Hippocampal formation (tissue), 2 donors: Measurements from ENCODE around the gene SLC35G2.
"Not testable (repeated sequence)": the region's sequence is repeated elsewhere in the genome, so short reads cannot be mapped to it uniquely, and the experiment has no call there.

Source experiments
- DNase-seq, 2 donors: peaks; one replicate each; lab custom pipeline; 2025; lab: John Stamatoyannopoulos, UW

Gene SLC35G2

DNA sequence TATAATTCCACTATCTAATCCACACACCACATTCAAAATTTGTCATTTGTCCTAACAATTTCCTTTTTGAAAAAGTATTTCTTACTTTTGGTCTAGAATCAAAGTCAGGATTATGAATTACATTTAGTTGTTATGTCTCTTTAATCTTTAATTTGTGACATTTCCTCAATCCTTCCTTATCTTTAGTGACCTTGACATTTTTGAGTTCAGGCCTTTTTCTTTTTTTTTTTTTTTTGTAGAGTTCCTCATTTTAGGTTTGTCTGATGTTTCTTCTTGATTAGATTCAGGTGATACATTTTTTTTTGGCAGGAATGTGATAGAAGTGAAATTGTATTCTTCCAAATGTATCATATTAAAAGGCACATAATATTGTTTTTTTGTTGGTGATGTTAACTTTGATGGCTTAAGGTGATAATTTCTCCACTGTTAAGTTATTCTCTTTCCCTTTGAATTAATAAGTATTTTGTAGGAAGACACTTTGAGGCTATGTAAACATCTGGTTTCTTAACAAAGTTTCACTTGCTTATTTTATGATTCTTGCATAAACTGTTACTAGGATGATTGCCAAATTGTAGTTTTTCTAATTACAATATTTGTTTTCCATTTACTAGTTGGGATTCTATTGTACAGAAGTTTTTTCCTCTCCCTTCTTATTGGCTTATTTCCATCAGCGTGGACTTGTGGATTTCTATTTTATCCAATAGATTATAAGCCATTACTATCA lies 16.3 kb downstream of the SLC35G2 start:
- no peak for DNase-seq

DNA sequence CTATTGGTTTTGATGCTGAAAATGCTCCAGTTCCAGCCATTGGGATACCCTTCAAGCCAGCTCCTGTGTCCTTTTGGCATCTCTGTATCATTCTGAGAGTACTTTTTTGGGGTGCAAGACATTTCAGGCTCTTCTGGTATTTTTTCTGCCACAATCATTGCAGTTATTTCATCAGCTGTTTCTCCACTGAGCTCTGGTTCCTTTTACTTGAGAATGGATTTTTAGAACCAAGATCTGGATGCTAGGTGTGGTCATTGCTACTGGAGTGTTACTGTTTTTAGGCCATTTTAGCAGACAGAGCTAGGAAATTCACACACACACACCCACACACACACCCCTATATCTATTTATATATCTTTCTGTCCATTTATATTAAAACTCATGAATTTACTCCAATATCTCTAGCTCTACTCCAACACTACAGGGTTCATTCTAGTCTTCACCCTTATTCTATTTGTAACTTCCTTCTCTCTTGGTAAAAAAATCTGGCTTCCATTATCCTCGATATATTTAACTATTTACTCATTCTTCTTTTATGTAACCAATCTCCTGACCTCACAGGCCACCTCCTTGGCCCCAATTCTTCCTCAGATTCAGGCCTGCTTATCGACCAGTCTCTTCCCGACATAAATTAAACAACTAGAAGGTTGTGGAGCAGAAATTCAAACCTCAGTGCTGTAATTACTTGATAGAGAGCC lies 17.0 kb downstream of the SLC35G2 start:
- DNase-seq, result no peak

DNA sequence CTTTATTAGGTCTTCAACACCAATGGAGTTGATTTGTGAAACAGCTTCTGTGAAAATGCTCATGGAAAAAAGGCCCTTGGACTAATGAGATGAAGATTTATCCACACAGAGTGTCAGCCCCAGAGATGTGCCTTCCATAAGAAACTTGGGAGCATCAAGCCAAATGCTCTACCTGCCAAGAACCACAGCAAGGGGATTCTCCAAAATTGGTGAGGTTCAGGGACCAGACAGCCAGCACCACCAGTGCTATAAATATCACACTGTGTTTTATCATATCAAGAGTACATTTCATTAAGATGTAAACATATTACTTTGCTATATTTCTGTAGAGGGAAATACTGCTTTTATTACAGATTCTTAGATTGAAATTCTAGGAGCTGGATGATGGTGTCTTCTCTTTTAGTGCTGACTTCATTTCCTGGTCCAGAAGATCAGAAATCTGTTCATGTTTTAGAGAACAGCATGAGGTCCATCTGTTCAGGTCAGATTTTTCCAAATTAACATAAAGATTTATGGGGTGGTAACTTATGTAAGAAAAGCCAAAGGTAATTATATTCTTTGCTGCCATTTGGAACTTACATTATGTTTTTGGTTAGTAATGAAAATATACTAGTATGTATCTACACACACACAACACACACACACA lies 17.7 kb downstream of the SLC35G2 start:
- DNase-seq, result no peak

DNA sequence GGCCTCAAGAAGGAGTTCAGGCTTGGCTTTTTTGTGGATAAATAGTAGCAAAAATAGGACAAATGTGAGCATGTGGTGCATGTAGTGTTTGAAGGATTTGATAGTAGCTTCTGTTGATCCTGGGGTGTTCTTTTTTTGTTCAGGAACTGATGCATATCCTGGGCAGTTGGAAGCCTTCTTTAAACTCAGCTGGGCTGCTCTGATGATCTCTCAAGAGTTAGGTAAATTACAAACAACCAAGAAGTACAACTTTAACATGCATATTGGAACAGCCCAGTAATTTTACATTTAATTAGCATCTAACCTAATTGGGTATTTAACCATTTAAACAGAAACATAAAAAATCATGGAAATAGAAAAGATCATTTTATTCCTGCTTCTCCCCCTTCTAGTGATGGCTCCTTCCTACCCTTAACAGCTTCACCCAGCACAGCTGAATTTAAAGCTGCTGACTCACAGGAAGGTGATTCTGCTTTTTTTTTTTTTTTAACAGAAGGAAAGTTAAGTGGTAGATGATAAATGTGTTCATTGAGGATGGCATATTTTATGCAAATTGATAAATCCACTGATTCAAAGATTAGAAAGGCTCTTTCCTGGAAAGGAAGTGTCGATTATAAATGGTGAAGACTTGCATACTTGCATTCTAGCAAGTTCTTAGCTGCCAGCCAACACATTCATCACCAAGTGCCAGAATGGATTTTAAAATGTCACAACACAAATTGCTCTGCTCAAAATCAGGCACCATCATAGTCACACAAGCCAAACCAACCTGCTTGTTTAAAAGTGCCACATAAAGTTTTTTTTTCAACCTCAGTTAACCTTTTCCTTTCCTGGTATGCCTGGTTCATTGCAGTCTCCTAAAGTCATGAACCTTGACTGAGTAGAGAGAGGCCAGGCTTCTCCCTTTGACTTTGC lies 20.0 kb downstream of the SLC35G2 start:
- no peak for DNase-seq

DNA sequence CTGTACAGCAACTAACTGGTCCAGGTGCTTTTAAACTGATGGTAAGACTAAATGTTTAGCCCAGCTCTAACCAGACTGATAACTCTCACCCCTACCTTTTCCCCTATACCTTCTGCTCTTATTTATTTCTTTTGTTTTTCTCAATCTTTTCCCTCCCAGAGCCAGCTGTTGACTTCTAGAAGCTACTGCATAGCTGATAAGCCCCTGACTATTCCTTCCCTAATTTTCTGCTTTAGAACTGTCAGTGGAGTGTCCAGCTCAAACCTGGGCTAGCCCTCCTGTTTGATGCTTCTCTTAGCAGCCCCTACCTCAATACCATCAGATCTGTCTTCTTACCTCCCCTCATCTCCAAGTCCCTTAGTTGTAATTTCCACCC lies 20.6 kb downstream of the SLC35G2 start:
- no peak for DNase-seq

DNA sequence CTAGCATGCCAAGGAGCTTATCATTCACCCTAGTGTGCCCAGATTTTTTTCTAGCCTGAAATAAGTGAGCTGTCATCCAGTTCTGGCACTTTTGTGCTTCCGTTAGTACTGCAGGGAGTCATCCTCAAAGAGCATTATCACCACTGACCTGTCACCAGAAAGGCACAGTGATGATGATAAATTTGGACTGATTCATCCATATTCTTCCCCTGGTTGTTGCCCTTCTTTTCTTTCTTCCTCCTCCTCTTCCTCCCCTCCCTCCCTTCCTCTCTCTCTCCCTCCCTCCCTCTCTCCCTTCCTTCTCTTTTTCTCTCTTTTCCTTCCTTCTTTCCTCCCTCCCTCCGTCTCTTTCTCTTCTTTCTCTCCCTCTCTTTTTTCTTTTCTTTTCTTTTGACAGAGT lies 21.3 kb downstream of the SLC35G2 start:
- no peak for DNase-seq

DNA sequence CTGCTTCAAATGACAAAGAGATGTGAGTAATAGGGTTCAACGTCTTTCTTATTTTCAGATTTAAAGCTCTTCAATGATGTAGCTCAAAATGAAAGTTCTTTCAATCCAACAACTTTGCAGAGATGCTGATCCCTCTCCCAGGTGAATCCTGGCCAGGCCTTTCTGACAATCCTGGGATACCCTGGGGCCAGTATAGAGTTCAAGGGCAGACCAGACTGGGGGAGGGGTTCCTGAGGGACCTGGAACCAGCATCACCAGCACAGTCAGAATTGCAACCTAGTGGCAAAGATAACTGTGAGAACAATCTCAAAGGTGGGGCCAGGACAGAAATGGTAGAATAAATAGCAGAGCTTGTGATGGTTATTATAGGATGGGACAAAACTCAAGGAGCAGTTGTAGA lies 23.4 kb downstream of the SLC35G2 start:
- DNase-seq, result no peak

DNA sequence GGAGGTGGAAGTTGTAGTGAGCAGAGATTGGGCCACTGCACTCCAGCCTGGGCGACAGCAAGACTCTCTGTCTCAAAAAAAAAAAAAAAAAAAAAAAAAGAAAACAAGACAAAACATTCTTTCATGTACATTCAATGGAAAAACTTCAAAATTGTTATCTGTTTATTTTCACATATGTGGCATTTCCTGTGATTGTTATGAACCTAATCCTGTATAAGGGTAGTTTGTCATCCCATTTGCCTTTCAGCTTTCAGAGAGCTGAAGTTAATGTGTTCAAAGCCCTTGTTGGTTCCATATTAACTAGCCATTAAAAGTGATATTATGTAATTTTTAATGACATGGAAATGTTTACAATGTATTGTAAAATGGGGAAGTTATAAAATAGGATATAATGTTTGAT lies 25.8 kb downstream of the SLC35G2 start:
- no peak for DNase-seq

DNA sequence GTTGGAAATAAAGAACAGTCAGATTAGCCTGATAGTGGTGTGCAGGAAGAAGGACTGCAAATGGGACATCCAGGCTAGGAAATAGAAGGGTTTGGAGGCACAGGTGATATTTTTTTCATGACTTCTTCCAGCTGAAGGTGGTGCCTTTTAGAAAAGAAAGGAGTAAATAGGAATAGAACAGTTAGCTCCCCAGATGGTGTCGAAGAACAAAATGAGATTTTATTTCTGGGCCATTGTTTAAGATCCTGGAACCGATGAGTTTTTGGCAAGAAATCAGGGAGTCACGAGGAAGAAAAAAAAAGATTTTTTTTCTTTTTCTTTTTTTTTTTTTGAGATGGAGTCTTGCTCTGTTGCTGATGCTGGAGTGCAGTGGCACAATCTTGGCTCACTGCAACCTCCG lies 33.3 kb downstream of the SLC35G2 start:
- DNase-seq, result no peak

DNA sequence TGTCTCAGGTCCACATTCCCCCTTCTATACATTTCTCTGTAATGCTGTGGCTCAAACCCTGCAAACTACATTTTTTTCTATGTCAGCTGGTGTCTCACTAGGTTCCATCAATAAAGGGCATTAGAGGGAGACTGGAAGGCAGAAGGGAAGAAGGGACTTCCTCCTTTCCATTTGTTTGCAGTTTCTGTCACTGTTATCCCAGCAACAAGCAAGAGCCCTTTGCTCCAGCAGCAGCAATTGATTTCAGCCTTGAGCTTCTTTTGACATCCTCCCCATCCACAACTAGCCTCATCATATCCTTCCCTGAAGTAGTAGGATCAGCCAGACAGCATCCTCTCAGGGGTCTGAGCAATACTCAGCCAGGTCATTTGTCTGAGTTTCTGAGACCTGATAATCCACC lies 37.7 kb downstream of the SLC35G2 start:
- DNase-seq, result no peak

DNA sequence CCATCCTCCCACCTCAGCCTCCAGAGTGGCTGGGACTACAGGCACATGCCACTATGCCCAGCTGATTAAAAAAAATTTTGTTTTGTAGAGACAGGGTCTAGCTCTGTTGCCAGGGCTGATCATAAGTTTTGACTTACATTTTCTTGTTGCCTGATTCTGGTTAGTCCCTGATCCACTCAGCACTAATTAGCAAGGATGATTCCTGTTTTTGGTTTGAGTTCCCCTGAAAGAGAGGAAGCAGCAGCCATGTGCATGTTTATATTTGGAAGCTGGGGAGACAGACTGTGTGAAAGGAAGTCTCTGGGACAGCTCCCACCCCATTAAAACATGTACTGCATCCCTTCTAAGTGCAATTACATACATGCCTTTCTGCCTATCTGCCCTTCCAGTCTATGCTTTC lies 39.5 kb downstream of the SLC35G2 start:
- DNase-seq, result peak in 1 of 2 donors; percentile 31

DNA sequence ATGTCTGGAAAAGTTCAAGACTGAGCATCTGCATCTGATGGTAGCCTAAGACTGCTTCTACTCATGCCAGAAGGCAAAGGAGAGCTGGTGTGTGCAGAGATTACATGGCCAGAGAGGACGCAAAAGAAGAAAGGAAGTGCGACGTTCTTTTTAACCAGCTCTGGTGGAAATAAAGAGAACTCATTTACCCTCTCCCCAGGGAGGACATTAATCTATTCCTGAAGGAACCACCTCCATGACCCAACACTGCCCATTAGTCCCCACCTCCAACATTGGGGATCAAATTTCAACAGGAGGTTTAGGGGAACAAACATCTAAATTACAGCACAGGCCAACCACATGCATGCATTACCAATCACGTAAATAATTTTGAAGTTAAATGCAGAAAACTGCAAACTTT lies 41.6 kb downstream of the SLC35G2 start:
- DNase-seq, result no peak

DNA sequence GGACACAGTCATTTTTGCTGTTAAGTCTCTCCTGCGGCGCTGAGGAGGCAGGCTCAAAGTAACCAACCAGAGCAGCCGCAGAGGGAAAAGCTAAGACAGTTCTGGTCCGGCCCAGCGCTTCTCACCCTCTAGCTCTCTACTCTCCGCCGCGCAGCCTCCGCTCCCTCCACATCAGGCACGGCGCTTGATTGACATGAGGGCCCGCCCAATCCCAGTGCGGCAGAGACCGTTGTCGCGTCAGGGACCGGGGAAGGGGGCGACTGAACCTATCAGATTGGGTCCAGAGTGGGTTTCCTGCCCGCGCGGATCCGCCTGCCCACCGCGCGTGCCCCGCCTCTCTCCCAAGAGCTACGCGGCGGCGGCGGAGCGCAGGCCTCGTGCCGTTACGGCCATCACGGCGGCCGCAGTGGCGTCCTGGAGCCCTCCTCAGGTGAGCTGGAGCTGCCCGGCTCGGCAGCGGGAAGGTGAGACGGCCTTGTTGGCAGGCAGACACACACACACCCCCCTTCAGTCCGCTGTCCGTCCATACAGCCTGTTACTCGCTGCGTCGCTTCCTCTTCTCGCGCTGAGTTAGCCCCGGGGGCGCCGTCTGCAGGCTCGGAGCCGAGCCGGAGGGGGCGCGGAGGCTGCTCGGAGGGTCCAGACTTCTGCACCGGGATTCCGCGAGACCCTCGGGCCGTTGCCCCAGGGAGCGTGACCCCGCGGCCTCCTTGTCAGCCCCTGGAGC lies 43.1 kb downstream of the SLC35G2 start, which contains the start of gene NCK1:
Gene NCK1 (plus strand): TSS at position 319 of the 727 bp plus-strand sequence. CDS start 65,794 bp downstream, outside the sequence.
- peak; percentile 97 to 99 for DNase-seq

DNA sequence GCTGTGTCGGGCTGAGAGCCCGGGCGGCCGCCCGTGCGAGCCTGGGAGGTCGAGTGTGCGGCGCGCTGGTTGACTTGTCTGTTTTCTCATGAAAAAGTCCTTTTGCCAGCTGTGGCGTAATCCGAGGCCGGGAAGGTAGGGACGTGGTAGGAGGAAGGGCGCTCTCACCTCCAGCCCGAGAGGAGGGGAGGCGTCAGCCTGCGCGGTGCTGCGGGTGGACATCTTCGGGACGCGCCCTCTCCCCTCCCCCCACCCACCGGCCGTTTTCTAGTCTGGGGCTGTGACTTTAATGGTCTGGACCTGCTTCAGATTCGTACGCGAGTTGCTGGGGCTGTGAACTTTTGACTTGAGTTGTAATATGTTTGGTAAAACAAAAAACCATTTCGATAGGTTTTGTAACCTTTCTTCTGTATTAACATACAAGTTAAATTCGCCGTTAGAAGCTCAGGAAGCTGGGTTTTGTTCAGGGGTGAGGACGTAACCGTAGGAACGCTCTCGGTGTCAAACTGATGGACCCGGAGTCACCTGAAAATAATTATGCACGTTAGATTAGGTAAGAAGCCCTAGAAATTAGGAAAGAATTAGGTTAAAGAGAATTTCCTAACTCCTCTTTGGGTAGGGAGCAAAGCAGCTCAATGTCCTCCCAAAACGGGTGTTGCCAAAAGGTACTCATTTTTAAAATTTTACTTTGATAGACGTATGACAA lies 43.8 kb downstream of the SLC35G2 start:
- peak in 1 of 2 donors; percentile 30 for DNase-seq

DNA sequence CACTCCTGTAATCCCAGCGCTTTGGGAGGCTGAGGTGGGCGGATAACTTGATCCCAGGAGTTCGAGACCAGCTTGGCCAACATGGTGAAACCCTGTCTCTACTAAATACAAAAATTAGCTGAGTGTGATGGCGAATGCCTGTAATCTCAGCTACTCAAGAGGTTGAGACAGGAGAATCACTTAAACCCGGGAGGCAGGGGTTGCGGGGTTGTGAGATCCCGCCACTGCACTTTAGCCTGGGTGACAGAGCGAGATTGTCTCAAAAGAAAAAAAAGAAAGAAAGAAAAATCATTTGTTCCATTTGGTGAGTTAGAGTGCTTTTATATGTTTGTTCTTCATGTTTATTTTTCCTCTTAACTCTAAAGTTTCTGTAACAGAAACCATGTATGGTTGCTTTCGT lies 50.4 kb downstream of the SLC35G2 start:
- DNase-seq, result no peak

DNA sequence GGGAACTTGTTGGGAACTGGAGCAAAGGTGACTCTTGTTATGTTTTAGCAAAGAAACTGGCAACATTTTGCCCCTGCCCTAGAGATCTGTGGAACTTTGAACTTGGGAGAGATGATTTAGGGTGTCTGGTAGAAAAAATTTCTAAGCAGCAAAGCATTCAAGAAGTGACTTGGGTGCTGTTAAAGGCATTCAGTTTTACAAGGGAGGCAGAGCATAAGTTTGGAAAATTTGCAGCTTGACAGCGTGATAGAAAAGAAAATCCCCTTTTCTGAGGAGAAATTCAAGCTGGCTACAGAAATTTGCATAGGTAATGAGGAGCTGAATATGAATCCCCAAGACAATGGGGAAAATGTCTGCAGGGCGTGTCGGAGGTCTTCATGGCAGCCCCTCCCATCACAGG lies 53.3 kb downstream of the SLC35G2 start:
- not testable (repeated sequence) for DNase-seq

DNA sequence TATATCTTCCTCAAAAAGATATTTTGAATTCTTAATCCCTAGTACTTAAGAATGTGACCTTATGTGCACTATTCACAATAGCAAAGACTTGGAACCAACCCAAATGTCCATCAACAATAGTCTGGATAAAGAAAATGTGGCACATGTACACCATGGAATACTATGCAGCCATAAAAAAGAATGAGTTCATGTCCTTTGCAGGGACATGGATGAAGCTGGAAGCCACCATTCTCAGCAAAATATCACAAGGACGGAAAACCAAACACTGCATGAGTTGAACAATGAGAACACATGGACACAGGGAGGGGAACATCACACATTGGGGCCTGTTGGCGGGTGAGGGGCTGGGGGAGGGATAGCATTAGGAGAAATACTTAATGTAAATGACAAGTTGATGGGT lies 60.6 kb downstream of the SLC35G2 start:
- not testable (repeated sequence) for DNase-seq

DNA sequence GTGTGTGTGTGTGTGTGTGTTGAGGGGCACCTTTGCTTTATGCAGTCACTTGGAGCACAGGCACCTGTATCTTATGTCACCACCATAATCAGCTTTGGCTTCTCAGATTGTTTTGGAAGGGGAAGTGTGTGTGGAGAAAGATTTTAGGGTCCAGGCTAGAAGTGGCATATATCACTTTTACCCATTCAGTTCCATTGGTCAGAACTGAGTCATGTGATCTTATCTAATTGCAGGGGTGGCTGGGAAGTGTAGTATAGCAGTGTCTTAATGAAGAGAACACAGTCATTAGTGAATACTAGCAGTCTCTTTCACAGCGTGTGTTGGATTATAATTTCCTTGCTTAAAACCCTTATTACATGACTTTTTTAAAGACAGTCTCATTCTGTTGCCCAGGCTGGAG lies 63.6 kb downstream of the SLC35G2 start:
- no peak for DNase-seq

DNA sequence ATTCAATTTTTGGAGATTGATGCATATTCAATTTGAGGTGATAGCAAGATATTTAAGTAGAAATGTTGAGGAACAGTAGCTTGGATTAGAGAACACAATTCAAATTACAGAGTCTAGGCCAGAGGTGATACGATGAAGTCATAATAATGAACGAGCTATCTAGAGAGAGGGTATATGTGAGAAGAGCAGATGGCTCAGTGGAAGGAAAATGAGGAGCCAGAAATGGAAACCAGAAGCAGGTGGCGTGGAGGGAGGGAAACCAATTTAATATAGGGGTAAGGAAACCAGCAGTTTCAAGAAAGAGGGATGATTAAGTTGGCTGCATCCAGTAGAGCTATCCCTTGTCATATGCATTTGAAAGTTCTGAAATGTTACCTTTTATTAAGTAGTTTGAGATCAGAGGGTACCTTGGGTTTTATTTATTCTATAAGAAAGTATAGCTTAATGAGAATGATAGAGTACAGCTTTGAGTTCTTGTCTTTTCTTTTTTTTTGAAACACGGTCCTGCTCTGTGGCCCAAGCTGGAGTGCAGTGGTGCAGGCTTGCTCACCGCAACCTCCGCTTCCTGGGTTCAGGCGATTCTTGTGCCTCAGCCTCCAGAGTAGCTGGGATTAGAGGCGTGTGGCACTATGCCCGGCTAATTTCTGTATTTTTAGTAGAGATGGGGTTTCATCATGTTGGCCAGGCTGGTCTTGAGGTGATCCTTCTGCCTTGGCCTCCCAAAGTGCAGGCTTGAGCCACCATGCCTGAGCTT lies 65.2 kb downstream of the SLC35G2 start:
- DNase-seq, result no peak
